RWPE2 (cell line): Measurements from ENCODE around the gene WDR70.
A peak's percentile ranks its signal among the peaks of the same experiment; 100 is the strongest.

Experiments
- ATAC-seq: fragments of 200-7000 bp; cut with Tn5 transposase; 3 replicates; pipeline ENCODE4 v1.9.1; 2021; ENCODE audit warnings: low read depth
- DNase-seq: peaks from one replicate; pipeline ENCODE4 v3.0.0-alpha.2; 2020; ENCODE audit warnings: low spot score
- H3K27ac ChIP-seq: fragments of 450-650 bp; 2 replicates; pipeline ENCODE4 v1.5.1; 2017; ENCODE audit warnings: mild to moderate bottlenecking; ENCODE audit not compliant: poor library complexity, severe bottlenecking
- H3K27me3 ChIP-seq: fragments of 250-450 bp; sonication (Bioruptor Pico); 2 replicates; pipeline ENCODE4 v1.5.1; 2021; ENCODE audit warnings: mild to moderate bottlenecking, moderate library complexity; ENCODE audit not compliant: insufficient read depth, poor library complexity, severe bottlenecking
- H3K36me3 ChIP-seq: fragments of 250-450 bp; sonication (Bioruptor Pico); 2 replicates; pipeline ENCODE4 v1.5.1; 2020; ENCODE audit warnings: low read depth, mild to moderate bottlenecking, moderate library complexity
- H3K4me1 ChIP-seq: fragments of 250-450 bp; sonication (Bioruptor Pico); 2 replicates; pipeline ENCODE4 v1.5.1; 2021; ENCODE audit warnings: mild to moderate bottlenecking, moderate library complexity; ENCODE audit not compliant: insufficient read depth, poor library complexity, severe bottlenecking
- H3K4me3 ChIP-seq: fragments of 250-450 bp; sonication (Bioruptor Pico); 2 replicates; pipeline ENCODE4 v1.5.1; 2021; ENCODE audit warnings: mild to moderate bottlenecking, moderate library complexity; ENCODE audit not compliant: severe bottlenecking
- H3K9me3 ChIP-seq: fragments of 250-450 bp; sonication (Bioruptor Pico); 2 replicates; pipeline ENCODE4 v1.5.1; 2021; ENCODE audit warnings: mild to moderate bottlenecking, moderate library complexity; ENCODE audit not compliant: severe bottlenecking
- CTCF ChIP-seq: fragments of 450-650 bp; IDR thresholded peaks from one replicate; pipeline ENCODE4 v1.5.1; 2017; ENCODE audit warnings: mild to moderate bottlenecking, moderate library complexity; ENCODE audit not compliant: poor library complexity, severe bottlenecking

The WDR70 gene

DNA sequence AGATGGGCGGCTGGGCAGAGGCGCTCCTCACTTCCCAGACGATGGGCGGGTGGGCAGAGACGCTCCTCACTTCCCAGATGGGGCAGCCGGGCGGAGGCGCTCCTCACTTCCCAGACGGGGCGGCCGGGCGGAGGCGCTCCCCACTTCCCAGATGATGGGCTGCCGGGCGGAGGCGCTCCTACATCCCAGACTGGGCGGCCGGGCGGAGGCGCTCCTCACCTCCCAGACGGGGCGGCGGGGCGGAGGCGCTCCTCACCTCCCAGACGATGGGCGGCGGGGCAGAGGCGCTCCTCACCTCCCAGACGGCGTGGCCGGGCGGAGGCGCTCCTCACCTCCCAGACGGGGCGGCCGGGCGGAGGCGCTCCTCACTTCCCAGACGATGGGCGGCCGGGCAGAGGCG lies 140.2 kb downstream of the WDR70 start:
- Histone ChIP-seq H3K27me3 (no peaks in the 10 kb centered on the region), H3K4me3 (no peak overlapping the region), H3K9me3 (no peaks in the 10 kb centered on the region), H3K36me3 (0 out of 2 replicates have a peak, but pooled peaks cover 6% of the 10 kb centered on the region), H3K4me1 (no peaks in the 10 kb centered on the region), H3K27ac (no peak overlapping the region)
- ATAC-seq (no peak), DNase-seq (peak; percentile 45)
- TF ChIP-seq CTCF, result no peak

GRCh38 chr5:37519807-37520206 lies 140.7 kb downstream of the WDR70 start:
- Histone ChIP-seq H3K27me3 (no peaks in the 10 kb centered on the region), H3K9me3 (no peaks in the 10 kb centered on the region), H3K27ac (no peak overlapping the region), H3K36me3 (0 out of 2 replicates have a peak, but pooled peaks cover 6% of the 10 kb centered on the region), H3K4me1 (no peaks in the 10 kb centered on the region), H3K4me3 (no peak overlapping the region)
- no peak for TF ChIP-seq CTCF
- DNase-seq (no peak), ATAC-seq (no peak)

- Histone ChIP-seq H3K4me3 (no peak overlapping the region), H3K36me3 (0 out of 2 replicates have a peak, but pooled peaks cover 6% of the 10 kb centered on the region), H3K27me3 (no peaks in the 10 kb centered on the region), H3K9me3 (no peaks in the 10 kb centered on the region), H3K27ac (no peak overlapping the region), H3K4me1 (no peaks in the 10 kb centered on the region)
- no peak for TF ChIP-seq CTCF
- no peak for ATAC-seq
- DNase-seq, result no peak
Observed at GRCh38 chr5:37520811-37521210, 141.7 kb downstream of the WDR70 start.

DNA sequence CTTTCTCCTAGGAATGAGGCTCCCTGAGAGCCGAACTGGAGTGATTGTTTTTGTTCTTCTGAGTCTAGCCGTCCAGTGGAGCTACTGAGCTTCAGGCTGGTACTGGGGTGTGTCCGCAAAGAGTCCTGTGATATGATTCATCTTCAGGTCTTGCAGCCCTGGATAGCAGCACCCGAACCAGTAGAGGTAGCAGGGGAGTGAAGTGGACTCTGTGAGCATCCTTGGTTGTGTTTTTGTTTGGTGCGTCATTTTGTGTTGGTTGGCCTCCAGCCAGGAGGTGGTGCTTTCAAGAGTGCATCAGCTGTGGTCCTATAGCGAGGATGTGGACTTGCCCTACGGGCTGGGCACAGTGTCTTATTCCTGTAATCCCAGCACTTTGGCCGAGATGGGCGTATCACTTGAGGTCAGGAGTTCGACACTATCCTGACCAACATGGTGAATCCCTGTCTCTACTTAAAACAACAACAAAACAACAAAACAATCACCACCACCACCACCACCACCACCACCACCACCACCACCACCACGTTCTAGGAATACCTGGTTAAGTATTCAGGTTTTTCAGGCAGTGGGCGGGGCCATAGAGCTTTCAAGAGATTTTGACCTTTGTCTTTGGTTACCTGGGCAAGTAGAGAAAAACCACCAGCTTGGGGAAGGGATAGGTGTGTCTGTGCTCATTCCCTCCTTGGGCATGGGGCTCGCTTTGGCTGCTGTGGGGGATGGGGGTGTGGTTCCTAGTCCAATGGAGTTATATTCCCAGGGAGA lies 154.0 kb downstream of the WDR70 start:
- Histone ChIP-seq H3K4me1 (peaks cover 8% of the 10 kb centered on the region), H3K27ac (peak overlapping the region; percentile 62), H3K27me3 (no peaks in the 10 kb centered on the region), H3K36me3 (no peaks in the 10 kb centered on the region), H3K4me3 (no peak overlapping the region), H3K9me3 (no peaks in the 10 kb centered on the region)
- TF ChIP-seq CTCF, result no peak
- no peak for ATAC-seq
- DNase-seq, result no peak

- no peak for TF ChIP-seq CTCF
- Histone ChIP-seq H3K27ac (peak overlapping the region; percentile 62), H3K27me3 (no peaks in the 10 kb centered on the region), H3K9me3 (no peaks in the 10 kb centered on the region), H3K36me3 (no peaks in the 10 kb centered on the region), H3K4me3 (no peak overlapping the region), H3K4me1 (peaks cover 8% of the 10 kb centered on the region)
- peak; percentile 99 for ATAC-seq
- DNase-seq, result peak; percentile 72
Observed at GRCh38 chr5:37533851-37534250, 154.7 kb downstream of the WDR70 start.
